NCI-H2196 (cell line): ENCODE data around the gene FBXO39.
"Not testable (repeated sequence)": the region's sequence is repeated elsewhere in the genome, so short reads cannot be mapped to it uniquely, and the experiment has no call there.

Source experiments
- DNase-seq: peaks from one replicate; lab custom pipeline; 2025; ENCODE audit not compliant: unreplicated experiment; lab: John Stamatoyannopoulos, UW

Gene FBXO39

GRCh38 chr17:6787081-6787693 is 11.2 kb downstream of the FBXO39 start:
- no peak for DNase-seq

- DNase-seq, result no peak
Measured at GRCh38 chr17:6789146-6789545, 13.1 kb downstream of the FBXO39 start.

- DNase-seq, result no peak
Measured at GRCh38 chr17:6793748-6794493, 17.9 kb downstream of the FBXO39 start.

- DNase-seq, result no peak
Measured at GRCh38 chr17:6796017-6796886, 20.2 kb downstream of the FBXO39 start.

- DNase-seq, result no peak
Measured at GRCh38 chr17:6796887-6797490, 21.0 kb downstream of the FBXO39 start.

GRCh38 chr17:6797718-6798351 is 21.8 kb downstream of the FBXO39 start:
- DNase-seq, result no peak

- no peak for DNase-seq
Measured at GRCh38 chr17:6799738-6800137, 23.7 kb downstream of the FBXO39 start.

GRCh38 chr17:6800422-6801027 is 24.5 kb downstream of the FBXO39 start:
- no peak for DNase-seq

- no peak for DNase-seq
Measured at GRCh38 chr17:6811510-6811909, 35.5 kb downstream of the FBXO39 start.

GRCh38 chr17:6812295-6812694 is 36.3 kb downstream of the FBXO39 start:
- DNase-seq, result no peak

GRCh38 chr17:6815775-6816174 is 39.8 kb downstream of the FBXO39 start:
- no peak for DNase-seq

GRCh38 chr17:6816368-6816767 is 40.4 kb downstream of the FBXO39 start:
- DNase-seq, result not testable (repeated sequence)

- DNase-seq, result no peak
Measured at GRCh38 chr17:6818938-6819337, 42.9 kb downstream of the FBXO39 start.

- DNase-seq, result no peak
Measured at GRCh38 chr17:6823011-6823442, 47.0 kb downstream of the FBXO39 start.

- DNase-seq, result no peak
Measured at GRCh38 chr17:6830383-6830986, 54.5 kb downstream of the FBXO39 start.

GRCh38 chr17:6831661-6832263 is 55.7 kb downstream of the FBXO39 start, which contains the start of gene TEKT1:
TEKT1 (minus strand) TSS chr17:6831729; CDS start chr17:6830376, 1,353 bp downstream.
- peak; percentile 52 for DNase-seq
